Fibroblast of lung (primary cell): ENCODE results near the gene POLE3. TPM values are rescaled to one million over a fixed set of nuclear protein-coding genes. Genes with fewer than 3 reads are reported as not detected.
"Not testable (repeated sequence)": the region's sequence is repeated elsewhere in the genome, so short reads cannot be mapped to it uniquely, and the experiment has no call there.

ENCODE experiments used
- DNase-seq, 2 donors: peaks; one replicate each; pipeline versions ENCODE4 v3.0.0 to v3.0.0-alpha.2; 2010; ENCODE audit warnings: low read depth in 2 of 2
- H2AFZ ChIP-seq: 2 replicates; pipeline ENCODE4 v1.5.1; 2012; ENCODE audit warnings: low read length, control low read depth, inconsistent platforms
- H3K27ac ChIP-seq: 2 replicates; pipeline ENCODE4 v1.5.1; 2011; ENCODE audit warnings: low read length, control low read depth; ENCODE audit not compliant: insufficient read depth
- H3K27me3 ChIP-seq: 2 replicates; pipeline ENCODE4 v1.5.1; 2011; ENCODE audit warnings: mild to moderate bottlenecking, low read length; ENCODE audit not compliant: control insufficient read depth, insufficient read depth
- H3K36me3 ChIP-seq: 2 replicates; pipeline ENCODE4 v1.5.1; 2011; ENCODE audit warnings: low read length; ENCODE audit not compliant: control insufficient read depth, insufficient read depth
- H3K4me1 ChIP-seq: 2 replicates; pipeline ENCODE4 v1.5.1; 2011; ENCODE audit warnings: low read length; ENCODE audit not compliant: control insufficient read depth, insufficient read depth; ENCODE audit errors: extremely low read depth
- H3K4me2 ChIP-seq: 2 replicates; pipeline ENCODE4 v1.5.1; 2011; ENCODE audit warnings: low read length, control low read depth; ENCODE audit not compliant: insufficient read depth; ENCODE audit errors: extremely low read depth
- H3K4me3 ChIP-seq, 4 experiments: fragments of 200-600 bp in 1 of 4; sonication (generic) in 1 of 4; replicated peaks in 1 of 4; 2 replicates each; pipeline ENCODE4 v1.5.1; 2011 to 2016; ENCODE audit warnings: low read length in 4 of 4, low read depth in 3 of 4, mild to moderate bottlenecking in 3 of 4, control low read depth in 2 of 4, inconsistent platforms in 1 of 4, mixed read lengths in 1 of 4; ENCODE audit not compliant: insufficient read depth in 1 of 4; ENCODE audit errors: control extremely low read depth in 1 of 4
- H3K79me2 ChIP-seq: 2 replicates; pipeline ENCODE4 v1.5.1; 2012; ENCODE audit warnings: mild to moderate bottlenecking, low read length, inconsistent platforms; ENCODE audit not compliant: control insufficient read depth, insufficient read depth
- H3K9ac ChIP-seq: 2 replicates; pipeline ENCODE4 v1.5.1; 2011; ENCODE audit warnings: mild to moderate bottlenecking, low read length, control low read depth; ENCODE audit not compliant: insufficient read depth
- H3K9me3 ChIP-seq: 2 replicates; pipeline ENCODE4 v1.5.1; 2012; ENCODE audit warnings: low read depth, low read length; ENCODE audit not compliant: control insufficient read depth, insufficient read depth
- H4K20me1 ChIP-seq: 2 replicates; pipeline ENCODE4 v1.5.1; 2011; ENCODE audit warnings: low read length; ENCODE audit not compliant: control insufficient read depth, insufficient read depth; ENCODE audit errors: extremely low read depth
- EZH2 ChIP-seq: IDR thresholded peaks from 2 replicates; pipeline ENCODE4 v1.5.1; 2012; ENCODE audit warnings: low read length, control low read depth, mild to moderate bottlenecking; ENCODE audit errors: missing control alignments
- polyA plus RNA-seq, 2 donors: library from polyadenylated mRNA; depleted of rRNA in 1 of 2; stranded (reverse) in 1 of 2; unstranded in 1 of 2; fragments of >200 nt; gene quantifications; 2 replicates each; pipeline ENCODE4 v1.2.1, GENCODE V29; 2011 to 2012; ENCODE audit warnings: missing spikeins in 1 of 2
- total RNA-seq: library from RNA; depleted of rRNA; stranded (reverse); fragments of >200 nt; gene quantifications from 2 replicates; pipeline ENCODE4 v1.2.1, GENCODE V29; 2014
- TF ChIP-seq, protein P1 (sequence below), 2 donors: IDR thresholded peaks in 1 of 2; conservative IDR thresholded peaks in 1 of 2; 1 replicate in 1 of 2; 2 replicates in 1 of 2; pipeline ENCODE4 v1.5.1; 2011 to 2012; ENCODE audit warnings: low read length in 2 of 2, control low read depth in 1 of 2, inconsistent platforms in 1 of 2, low read depth in 1 of 2, mild to moderate bottlenecking in 1 of 2

The POLE3 gene
- total and polyA plus RNA-seq, 2 donors (not counting 1 experiment from before 2014, with no cell fraction given) = 17.3 to 45.9 TPM

DNA sequence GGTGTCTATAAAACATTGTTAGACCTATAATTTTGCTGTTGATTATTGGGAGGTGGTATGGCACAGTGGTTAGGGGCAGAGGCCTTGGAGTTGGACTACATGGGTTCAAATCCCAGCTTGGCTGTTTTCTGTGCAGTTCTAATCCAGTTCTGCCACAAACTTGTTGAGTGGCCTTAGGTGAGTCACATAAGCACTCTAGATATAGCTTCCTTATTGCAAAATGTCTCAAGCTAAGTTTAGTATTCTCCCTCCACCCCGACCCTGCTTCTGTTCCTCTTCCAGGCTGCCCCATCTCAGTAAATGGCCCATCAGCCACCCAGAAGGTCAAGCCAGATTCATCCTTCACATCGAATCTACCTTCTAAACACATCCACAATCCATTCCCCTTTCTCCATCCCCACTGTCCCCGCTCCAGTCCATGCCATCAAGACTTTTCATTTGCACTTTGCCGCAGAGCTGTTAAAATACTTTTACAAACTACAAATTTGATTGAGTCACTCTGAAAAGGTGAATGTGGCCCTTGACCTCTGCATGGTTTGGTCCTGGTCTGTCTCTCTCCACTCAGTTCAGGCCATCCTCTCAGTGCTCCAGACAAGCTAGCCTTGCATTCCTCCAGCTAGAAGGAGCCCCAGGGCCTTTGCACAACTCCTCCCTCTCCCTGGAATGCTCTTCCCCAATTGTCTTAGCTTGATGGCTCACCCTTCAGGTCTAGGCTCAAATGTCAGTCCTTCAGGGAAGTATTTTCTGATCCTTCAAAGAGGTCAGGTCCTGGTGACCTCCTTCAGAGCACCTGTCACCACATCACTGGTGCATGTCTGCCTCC is 23.7 kb downstream of the POLE3 start:
- peaks cover 14% of the 10 kb centered on the region for H3K36me3 ChIP-seq
- DNase-seq = no peak
- no peak overlapping the region for H2AFZ ChIP-seq
- H3K27ac ChIP-seq = no peak overlapping the region
- no peaks in the 10 kb centered on the region for H3K79me2 ChIP-seq
- no peak overlapping the region for H3K4me2 ChIP-seq
- H4K20me1 ChIP-seq = no peaks in the 10 kb centered on the region
- no peak overlapping the region for H3K4me3 ChIP-seq
- H3K9ac ChIP-seq = no peak overlapping the region
- H3K9me3 ChIP-seq = no peaks in the 10 kb centered on the region
- H3K4me1 ChIP-seq = no peaks in the 10 kb centered on the region
- H3K27me3 ChIP-seq = no peaks in the 10 kb centered on the region
- TF ChIP-seq, protein P1, sequence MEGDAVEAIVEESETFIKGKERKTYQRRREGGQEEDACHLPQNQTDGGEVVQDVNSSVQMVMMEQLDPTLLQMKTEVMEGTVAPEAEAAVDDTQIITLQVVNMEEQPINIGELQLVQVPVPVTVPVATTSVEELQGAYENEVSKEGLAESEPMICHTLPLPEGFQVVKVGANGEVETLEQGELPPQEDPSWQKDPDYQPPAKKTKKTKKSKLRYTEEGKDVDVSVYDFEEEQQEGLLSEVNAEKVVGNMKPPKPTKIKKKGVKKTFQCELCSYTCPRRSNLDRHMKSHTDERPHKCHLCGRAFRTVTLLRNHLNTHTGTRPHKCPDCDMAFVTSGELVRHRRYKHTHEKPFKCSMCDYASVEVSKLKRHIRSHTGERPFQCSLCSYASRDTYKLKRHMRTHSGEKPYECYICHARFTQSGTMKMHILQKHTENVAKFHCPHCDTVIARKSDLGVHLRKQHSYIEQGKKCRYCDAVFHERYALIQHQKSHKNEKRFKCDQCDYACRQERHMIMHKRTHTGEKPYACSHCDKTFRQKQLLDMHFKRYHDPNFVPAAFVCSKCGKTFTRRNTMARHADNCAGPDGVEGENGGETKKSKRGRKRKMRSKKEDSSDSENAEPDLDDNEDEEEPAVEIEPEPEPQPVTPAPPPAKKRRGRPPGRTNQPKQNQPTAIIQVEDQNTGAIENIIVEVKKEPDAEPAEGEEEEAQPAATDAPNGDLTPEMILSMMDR (conservative IDR thresholded peaks at IDR 0.05 in 1 of 2, IDR thresholded peaks at IDR 0.05 in 1 of 2; ENCODE audit: low read depth in 1 of 2, low read length in 2 of 2) = no peak
- no peak for TF ChIP-seq EZH2

DNA sequence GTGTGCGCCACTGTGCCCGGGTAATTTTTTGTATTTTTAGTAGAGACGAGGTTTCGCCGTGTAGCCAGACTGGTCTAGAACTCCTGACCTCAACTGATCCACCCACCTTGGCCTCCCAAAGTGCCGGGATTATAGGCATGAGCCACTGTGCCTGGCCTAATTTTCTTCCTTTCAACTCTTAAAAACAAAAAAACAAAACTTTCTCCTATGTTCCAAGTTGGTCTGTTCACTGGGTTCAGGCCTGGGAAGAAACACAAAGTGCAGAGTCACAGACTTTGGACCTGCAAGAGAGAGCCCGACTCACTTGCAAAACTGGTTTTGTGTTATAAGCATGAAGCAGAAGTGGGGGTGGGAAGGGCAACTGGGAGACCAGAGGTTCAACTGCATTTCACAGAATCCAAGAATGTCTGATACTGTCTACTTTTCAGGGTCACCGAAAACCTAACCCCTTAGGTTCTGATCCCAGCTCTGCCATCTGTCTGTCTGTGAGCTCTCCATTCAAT is 28.5 kb downstream of the POLE3 start:
- Histone ChIP-seq H3K9me3 (no peaks in the 10 kb centered on the region), H2AFZ (no peak overlapping the region), H3K4me2 (no peak overlapping the region), H3K4me3 (no peak overlapping the region), H3K4me1 (no peaks in the 10 kb centered on the region), H3K36me3 (no peaks in the 10 kb centered on the region), H3K9ac (no peak overlapping the region), H3K79me2 (no peaks in the 10 kb centered on the region), H3K27ac (no peak overlapping the region), H4K20me1 (no peaks in the 10 kb centered on the region), H3K27me3 (no peaks in the 10 kb centered on the region)
- TF ChIP-seq, protein P1 (conservative IDR thresholded peaks at IDR 0.05 in 1 of 2, IDR thresholded peaks at IDR 0.05 in 1 of 2; ENCODE audit: low read depth in 1 of 2, low read length in 2 of 2) = no peak
- no peak for TF ChIP-seq EZH2
- DNase-seq = no peak

DNA sequence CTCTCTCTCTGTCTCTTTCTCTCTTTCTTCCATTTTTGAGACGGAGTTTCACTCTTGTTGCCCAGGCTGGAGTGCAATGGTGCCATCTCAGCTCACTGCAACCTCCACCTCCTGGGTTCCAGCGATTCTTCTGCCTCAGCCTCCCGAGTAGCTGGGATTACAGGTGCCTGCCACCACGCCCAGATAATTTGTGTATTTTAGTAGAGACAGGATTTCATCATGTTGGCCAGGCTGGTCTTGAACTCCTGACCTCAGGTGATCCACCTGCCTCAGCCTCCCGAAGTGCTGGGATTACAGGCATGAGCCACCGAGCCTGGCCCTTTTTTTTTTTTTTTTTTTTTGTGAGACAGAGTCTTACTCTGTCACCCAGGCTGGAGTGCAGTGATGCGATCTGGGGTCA is 29.0 kb downstream of the POLE3 start:
- not testable (repeated sequence) for H4K20me1 ChIP-seq, H3K4me1 ChIP-seq, H3K79me2 ChIP-seq, H3K27ac ChIP-seq, DNase-seq, H3K9ac ChIP-seq, H3K36me3 ChIP-seq, H3K27me3 ChIP-seq, H3K4me2 ChIP-seq, H2AFZ ChIP-seq, H3K9me3 ChIP-seq, H3K4me3 ChIP-seq
